ENCODE measurements around the gene LILRA6. TPM values are rescaled to one million over a fixed set of nuclear protein-coding genes. Genes with fewer than 3 reads are reported as not detected.
"Not testable (repeated sequence)": the region's sequence is repeated elsewhere in the genome, so short reads cannot be mapped to it uniquely, and the experiment has no call there.

The LILRA6 gene
- total RNA-seq, 1 donor from 2014 or later = not detected

DNA sequence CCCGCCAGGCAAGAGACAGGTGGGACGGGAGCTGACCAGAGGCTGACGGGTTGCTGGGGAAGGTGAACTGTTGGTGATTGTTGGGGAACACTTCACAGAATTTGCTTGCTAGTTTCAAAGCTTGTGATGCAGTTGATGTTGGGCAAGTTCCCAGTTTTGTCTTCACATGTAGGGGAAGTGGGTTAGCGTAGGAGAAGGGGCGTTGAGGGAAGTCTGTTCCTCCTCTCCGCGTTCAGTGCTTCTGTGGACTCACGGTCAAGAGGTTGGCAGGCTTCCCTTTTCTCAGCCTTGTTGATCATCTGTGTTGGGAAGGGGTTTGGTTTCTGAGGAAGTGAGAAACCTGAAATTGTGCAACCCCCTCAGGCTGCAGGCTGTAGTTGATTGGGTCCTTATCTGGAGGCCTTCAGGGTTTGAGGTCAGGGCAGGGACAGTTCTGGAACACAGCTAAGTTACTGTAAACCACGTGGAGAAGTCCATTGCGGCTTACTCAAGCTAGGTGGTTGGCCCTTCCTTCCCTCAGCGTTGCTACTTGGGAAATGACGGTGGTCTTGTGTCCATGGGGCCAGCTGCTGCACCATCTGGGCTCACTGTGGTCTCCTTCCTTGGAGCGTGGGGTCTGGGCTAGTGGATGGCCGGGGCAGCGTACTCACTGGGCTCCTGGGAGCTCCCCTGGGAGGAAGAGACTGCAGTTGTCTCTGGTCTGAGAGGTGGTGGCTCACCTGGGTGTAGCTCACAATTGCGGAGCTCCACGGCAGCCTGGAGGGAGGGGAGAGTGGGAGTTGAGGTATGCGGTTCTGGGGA is 34.4 kb downstream of the LILRA6 start:
- Mint-ChIP-seq H3K27ac (ENCODE audit: unreplicated experiment) (peak overlapping the region; percentile 17), H3K36me3 (ENCODE audit: low read depth, unreplicated experiment) (peaks cover 19% of the 10 kb centered on the region), H3K9me3 (ENCODE audit: unreplicated experiment) (no peaks in the 10 kb centered on the region), H3K4me3 (ENCODE audit: unreplicated experiment) (peak overlapping the region; percentile 42), H3K27me3 (ENCODE audit: low read depth, unreplicated experiment) (no peaks in the 10 kb centered on the region), H3K4me1 (ENCODE audit: low read depth, unreplicated experiment) (peaks cover 41% of the 10 kb centered on the region)
- Histone ChIP-seq H4K20me1 (ENCODE audit: insufficient read depth, low read length) (peaks cover 98% of the 10 kb centered on the region), H2AFZ (ENCODE audit: low read depth, low read length) (no peak overlapping the region), H3K4me1 (ENCODE audit: insufficient read depth, low read length) (peaks cover 47% of the 10 kb centered on the region), H3K4me3 (ENCODE audit: insufficient read depth, low read depth, low read length) (no peak overlapping the region), H3K4me2 (ENCODE audit: low read length) (peak overlapping the region; percentile 45), H3K36me3 (ENCODE audit: insufficient read depth, low read length) (peaks cover 37% of the 10 kb centered on the region), H3K9me3 (ENCODE audit: insufficient read depth, low read depth, low read length) (no peaks in the 10 kb centered on the region), H3K27me3 (ENCODE audit: insufficient read depth, low read length) (no peaks in the 10 kb centered on the region), H3K27ac (ENCODE audit: low read depth, low read length) (no peak overlapping the region), H3K79me2 (ENCODE audit: insufficient read depth, low read length) (peaks cover 62% of the 10 kb centered on the region), H3K9ac (ENCODE audit: low read length) (peak overlapping the region; percentile 61)
- peak; percentile 72 for DNase-seq (ENCODE audit: low read depth)
- no peak for FAIRE-seq
- TF ChIP-seq, protein P1, sequence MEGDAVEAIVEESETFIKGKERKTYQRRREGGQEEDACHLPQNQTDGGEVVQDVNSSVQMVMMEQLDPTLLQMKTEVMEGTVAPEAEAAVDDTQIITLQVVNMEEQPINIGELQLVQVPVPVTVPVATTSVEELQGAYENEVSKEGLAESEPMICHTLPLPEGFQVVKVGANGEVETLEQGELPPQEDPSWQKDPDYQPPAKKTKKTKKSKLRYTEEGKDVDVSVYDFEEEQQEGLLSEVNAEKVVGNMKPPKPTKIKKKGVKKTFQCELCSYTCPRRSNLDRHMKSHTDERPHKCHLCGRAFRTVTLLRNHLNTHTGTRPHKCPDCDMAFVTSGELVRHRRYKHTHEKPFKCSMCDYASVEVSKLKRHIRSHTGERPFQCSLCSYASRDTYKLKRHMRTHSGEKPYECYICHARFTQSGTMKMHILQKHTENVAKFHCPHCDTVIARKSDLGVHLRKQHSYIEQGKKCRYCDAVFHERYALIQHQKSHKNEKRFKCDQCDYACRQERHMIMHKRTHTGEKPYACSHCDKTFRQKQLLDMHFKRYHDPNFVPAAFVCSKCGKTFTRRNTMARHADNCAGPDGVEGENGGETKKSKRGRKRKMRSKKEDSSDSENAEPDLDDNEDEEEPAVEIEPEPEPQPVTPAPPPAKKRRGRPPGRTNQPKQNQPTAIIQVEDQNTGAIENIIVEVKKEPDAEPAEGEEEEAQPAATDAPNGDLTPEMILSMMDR (IDR thresholded peaks at IDR 0.05; ENCODE audit: insufficient read depth, low read depth, low read length) = no peak
- TF ChIP-seq EZH2 (IDR thresholded peaks at IDR 0.05; ENCODE audit: insufficient read depth, low read length) = no peak

DNA sequence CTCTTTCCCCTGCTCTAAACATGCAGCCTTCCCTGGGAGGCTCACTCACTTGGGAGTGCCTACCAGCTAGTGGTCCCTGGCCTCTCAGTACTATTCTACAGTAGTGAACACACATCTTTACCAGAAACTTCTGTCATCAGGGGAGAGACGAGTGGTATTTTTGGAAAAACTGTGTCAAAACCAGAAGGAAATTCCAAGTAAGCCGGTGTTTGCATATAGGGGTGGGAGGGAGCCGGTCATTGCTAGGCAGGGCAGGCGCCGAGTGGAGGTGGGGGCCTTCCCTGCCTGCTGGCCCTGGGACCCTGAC is 35.0 kb downstream of the LILRA6 start:
- Histone ChIP-seq H3K9ac (ENCODE audit: low read length) (peak overlapping the region; percentile 61), H3K27me3 (ENCODE audit: insufficient read depth, low read length) (no peaks in the 10 kb centered on the region), H3K36me3 (ENCODE audit: insufficient read depth, low read length) (peaks cover 43% of the 10 kb centered on the region), H2AFZ (ENCODE audit: low read depth, low read length) (no peak overlapping the region), H3K27ac (ENCODE audit: low read depth, low read length) (no peak overlapping the region), H3K4me2 (ENCODE audit: low read length) (peak overlapping the region; percentile 45), H3K4me3 (ENCODE audit: insufficient read depth, low read depth, low read length) (no peak overlapping the region), H3K9me3 (ENCODE audit: insufficient read depth, low read depth, low read length) (no peaks in the 10 kb centered on the region), H4K20me1 (ENCODE audit: insufficient read depth, low read length) (peaks cover 98% of the 10 kb centered on the region), H3K4me1 (ENCODE audit: insufficient read depth, low read length) (peaks cover 53% of the 10 kb centered on the region), H3K79me2 (ENCODE audit: insufficient read depth, low read length) (peaks cover 68% of the 10 kb centered on the region)
- FAIRE-seq = no peak
- TF ChIP-seq, protein P1 (IDR thresholded peaks at IDR 0.05; ENCODE audit: insufficient read depth, low read depth, low read length) = no peak
- TF ChIP-seq EZH2 (IDR thresholded peaks at IDR 0.05; ENCODE audit: insufficient read depth, low read length) = no peak
- Mint-ChIP-seq H3K36me3 (ENCODE audit: low read depth, unreplicated experiment) (peaks cover 19% of the 10 kb centered on the region), H3K27me3 (ENCODE audit: low read depth, unreplicated experiment) (no peaks in the 10 kb centered on the region), H3K4me3 (ENCODE audit: unreplicated experiment) (no peak overlapping the region), H3K27ac (ENCODE audit: unreplicated experiment) (peak overlapping the region; percentile 13), H3K9me3 (ENCODE audit: unreplicated experiment) (no peaks in the 10 kb centered on the region), H3K4me1 (ENCODE audit: low read depth, unreplicated experiment) (peaks cover 47% of the 10 kb centered on the region)
- DNase-seq (ENCODE audit: low read depth) = no peak

DNA sequence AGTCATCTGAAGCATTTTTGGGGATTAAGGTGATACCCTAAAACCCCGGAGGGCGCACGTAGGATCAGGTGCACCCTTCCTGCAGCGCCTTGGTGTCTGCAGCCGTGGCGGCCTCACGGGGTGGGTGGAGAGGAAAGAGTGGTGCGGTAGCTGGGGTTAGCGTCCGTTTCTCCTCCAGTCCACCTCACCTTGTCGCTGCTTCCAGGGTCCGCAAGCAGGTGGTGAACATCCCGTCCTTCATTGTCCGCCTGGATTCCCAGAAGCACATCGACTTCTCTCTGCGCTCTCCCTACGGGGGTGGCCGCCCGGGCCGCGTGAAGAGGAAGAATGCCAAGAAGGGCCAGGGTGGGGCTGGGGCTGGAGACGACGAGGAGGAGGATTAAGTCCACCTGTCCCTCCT is 35.4 kb downstream of the LILRA6 start:
- peaks cover 22% of the 10 kb centered on the region for H3K36me3 Mint-ChIP-seq (ENCODE audit: low read depth, unreplicated experiment)
- not testable (repeated sequence) for H3K27me3 Mint-ChIP-seq (ENCODE audit: low read depth, unreplicated experiment)

More for the DNA sequence above, 35.4 kb downstream of the LILRA6 start:
- not testable (repeated sequence) for H3K4me2 ChIP-seq (ENCODE audit: low read length); H3K4me3 ChIP-seq (ENCODE audit: insufficient read depth, low read depth, low read length); H3K27me3 ChIP-seq (ENCODE audit: insufficient read depth, low read length); H3K9me3 ChIP-seq (ENCODE audit: insufficient read depth, low read depth, low read length); FAIRE-seq; H3K9me3 Mint-ChIP-seq (ENCODE audit: unreplicated experiment); H3K27ac ChIP-seq (ENCODE audit: low read depth, low read length); H3K27ac Mint-ChIP-seq (ENCODE audit: unreplicated experiment); H2AFZ ChIP-seq (ENCODE audit: low read depth, low read length); DNase-seq (ENCODE audit: low read depth); H3K4me3 Mint-ChIP-seq (ENCODE audit: unreplicated experiment)
- H3K4me1 Mint-ChIP-seq (ENCODE audit: low read depth, unreplicated experiment) = peaks cover 51% of the 10 kb centered on the region
- Histone ChIP-seq H3K4me1 (ENCODE audit: insufficient read depth, low read length) (peaks cover 57% of the 10 kb centered on the region), H3K79me2 (ENCODE audit: insufficient read depth, low read length) (peaks cover 72% of the 10 kb centered on the region), H3K9ac (ENCODE audit: low read length) (peak overlapping the region; percentile 24), H4K20me1 (ENCODE audit: insufficient read depth, low read length) (peaks cover 98% of the 10 kb centered on the region), H3K36me3 (ENCODE audit: insufficient read depth, low read length) (peaks cover 47% of the 10 kb centered on the region)

Data from astrocyte (in vitro differentiated cells and primary cell).